GM18907 (cell line): ENCODE data around the gene TTLL5.
"Not testable (repeated sequence)": the region's sequence is repeated elsewhere in the genome, so short reads cannot be mapped to it uniquely, and the experiment has no call there.

Experiments
- ATAC-seq: cut with Tn5 transposase; IDR thresholded peaks from one replicate; pipeline ENCODE4 v1.9.1; 2021; ENCODE audit warnings: mild to moderate bottlenecking, moderate library complexity; ENCODE audit not compliant: unreplicated experiment

TTLL5 gene

GRCh38 chr14:75826599-75826998 is 165.6 kb downstream of the TTLL5 start:
- ATAC-seq: no peak

GRCh38 chr14:75827331-75827730 is 166.3 kb downstream of the TTLL5 start:
- no peak for ATAC-seq

DNA sequence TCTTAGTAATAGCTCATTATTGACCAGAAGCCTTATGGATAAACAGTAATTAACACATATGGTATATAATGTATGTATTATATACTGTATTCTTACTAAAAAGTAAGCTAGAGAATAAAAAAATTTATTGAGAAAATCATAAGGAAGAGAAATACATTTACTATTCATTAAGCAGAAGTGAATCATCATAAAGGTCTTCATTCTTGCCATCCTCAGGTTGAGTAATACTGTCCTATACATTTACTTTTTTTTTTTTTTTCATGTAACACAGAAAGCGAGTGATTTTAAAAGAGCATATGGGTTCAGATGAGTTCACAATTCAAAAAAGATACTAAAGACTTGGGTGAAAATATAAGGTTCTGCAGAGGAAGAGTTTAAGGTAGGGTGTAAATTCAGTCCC is 168.3 kb downstream of the TTLL5 start:
- no peak for ATAC-seq

- ATAC-seq: no peak
Measured at GRCh38 chr14:75831455-75831854, 170.4 kb downstream of the TTLL5 start.

GRCh38 chr14:75831952-75832351 is 170.9 kb downstream of the TTLL5 start:
- ATAC-seq: no peak

- no peak for ATAC-seq
Measured at GRCh38 chr14:75832621-75833297, 171.7 kb downstream of the TTLL5 start.

DNA sequence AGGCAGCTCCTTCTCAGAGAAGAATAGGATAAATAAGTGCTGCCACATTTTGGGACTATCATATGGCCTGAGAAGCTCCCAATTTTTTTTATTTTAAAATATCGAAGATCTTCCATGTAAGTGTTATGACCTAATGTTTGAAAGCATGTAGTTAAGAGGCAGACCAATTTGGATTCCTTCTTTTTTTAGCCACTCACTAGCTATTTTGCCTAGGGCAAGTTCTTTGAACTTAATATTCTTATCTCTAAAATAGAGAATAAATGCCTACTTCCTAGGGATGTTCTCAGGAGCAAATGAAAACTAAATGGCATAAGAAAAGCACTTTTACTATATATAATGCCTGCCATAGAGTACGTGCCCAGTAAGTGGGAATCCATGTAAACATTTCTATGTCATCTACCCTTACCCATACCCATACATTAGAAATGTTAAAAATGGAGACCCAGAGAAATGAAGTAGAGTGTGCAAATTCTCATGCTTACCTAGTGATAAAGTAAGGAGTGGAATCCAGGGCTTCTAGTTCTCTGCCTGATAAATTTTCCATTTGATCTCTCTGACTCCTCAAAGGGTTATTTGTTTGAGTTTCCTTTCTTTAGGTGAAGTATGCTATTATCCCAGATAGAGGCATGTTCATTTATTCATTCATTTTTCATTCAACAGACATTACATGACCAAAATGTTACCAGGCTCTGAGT is 172.4 kb downstream of the TTLL5 start:
- ATAC-seq: no peak

GRCh38 chr14:75835156-75835725 is 174.2 kb downstream of the TTLL5 start:
- no peak for ATAC-seq

- ATAC-seq: no peak
Measured at GRCh38 chr14:75835737-75836136, 174.7 kb downstream of the TTLL5 start.

DNA sequence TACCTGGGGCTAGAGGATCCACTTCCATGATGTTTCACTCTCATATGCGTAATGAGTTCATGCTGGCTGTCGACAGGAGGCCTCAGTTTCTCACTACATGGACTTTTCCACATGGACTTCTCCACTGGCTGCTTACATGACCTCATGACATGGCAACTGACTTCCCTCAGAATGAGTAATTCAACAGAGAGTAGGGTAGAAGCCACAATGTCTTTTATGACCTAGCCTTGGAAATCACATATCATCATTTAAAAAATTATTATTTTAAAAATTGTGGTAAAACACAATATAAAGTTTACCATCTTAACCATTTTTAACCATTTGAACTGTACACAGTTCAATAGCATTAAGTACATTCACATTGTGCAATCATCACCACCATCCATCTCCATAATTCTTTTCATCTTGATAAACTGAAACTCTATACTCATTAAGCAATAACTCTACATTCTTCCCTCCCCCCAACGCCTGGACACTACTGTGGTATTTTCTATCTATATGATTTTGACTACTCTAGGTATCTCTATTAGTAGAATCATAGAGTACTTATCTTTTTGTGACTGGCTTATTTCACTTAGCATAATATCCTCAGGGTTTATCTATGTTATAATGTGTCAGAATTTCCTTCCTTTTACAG is 176.2 kb downstream of the TTLL5 start:
- no peak for ATAC-seq

DNA sequence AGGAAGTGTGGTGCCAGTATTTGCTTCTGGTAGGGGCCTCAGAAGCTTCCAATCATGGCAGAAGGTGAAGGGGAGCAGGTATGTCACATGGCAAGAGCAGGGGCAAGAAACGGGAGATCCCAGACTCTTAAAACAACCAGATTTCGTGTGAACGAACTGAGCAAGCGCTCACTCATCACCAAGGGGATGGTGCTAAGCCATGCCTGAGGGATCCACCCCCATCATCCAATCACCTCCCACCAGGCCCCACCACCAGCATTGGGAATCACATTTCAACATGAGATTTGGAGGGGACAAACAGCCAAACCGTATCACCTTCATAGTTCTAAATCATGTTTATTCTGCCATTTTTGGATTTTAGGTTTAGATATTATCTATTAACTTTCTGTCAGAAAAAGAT is 179.9 kb downstream of the TTLL5 start:
- ATAC-seq: no peak

- no peak for ATAC-seq
Measured at GRCh38 chr14:75842551-75842950, 181.5 kb downstream of the TTLL5 start.

- ATAC-seq: no peak
Measured at GRCh38 chr14:75844486-75844885, 183.4 kb downstream of the TTLL5 start.

- no peak for ATAC-seq
Measured at GRCh38 chr14:75845136-75845804, 184.2 kb downstream of the TTLL5 start.

DNA sequence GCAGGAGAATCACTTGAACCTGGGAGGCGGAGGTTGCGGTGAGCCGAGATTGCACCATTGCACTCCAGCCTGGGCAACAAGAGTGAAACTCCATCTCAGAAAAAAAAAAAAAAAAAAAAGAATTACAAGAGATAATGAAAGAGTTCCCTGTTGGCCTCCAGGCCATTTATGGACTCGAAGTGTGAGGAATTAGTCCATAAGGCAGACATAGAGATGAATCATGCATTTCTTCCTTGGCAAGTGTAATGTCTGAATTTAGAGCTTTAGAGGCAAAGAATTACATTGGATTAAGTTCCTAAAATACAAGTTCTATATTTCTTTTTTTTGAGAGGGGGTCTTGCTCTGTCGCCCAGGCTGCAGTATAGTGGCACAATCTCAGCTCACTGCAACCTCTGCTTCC is 185.6 kb downstream of the TTLL5 start:
- not testable (repeated sequence) for ATAC-seq

DNA sequence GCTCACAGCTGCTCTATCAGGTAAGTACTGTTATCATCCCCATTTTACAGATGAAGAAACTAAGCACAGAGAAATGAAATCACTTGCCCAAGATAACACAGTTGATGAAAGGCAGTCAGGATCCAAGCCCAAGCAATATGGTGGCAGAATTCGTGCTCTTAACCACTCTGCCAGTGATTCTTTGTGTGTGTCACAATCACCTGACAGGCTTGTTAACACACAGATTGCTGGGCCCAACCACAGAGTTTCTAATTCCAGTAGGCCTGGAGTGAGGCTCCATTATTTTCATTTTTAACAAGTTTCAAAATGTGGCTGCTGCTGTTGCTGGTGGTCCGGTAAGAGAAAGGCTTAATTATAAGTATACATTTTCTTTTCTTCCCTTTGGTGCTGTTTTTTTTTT is 186.5 kb downstream of the TTLL5 start:
- ATAC-seq: no peak

DNA sequence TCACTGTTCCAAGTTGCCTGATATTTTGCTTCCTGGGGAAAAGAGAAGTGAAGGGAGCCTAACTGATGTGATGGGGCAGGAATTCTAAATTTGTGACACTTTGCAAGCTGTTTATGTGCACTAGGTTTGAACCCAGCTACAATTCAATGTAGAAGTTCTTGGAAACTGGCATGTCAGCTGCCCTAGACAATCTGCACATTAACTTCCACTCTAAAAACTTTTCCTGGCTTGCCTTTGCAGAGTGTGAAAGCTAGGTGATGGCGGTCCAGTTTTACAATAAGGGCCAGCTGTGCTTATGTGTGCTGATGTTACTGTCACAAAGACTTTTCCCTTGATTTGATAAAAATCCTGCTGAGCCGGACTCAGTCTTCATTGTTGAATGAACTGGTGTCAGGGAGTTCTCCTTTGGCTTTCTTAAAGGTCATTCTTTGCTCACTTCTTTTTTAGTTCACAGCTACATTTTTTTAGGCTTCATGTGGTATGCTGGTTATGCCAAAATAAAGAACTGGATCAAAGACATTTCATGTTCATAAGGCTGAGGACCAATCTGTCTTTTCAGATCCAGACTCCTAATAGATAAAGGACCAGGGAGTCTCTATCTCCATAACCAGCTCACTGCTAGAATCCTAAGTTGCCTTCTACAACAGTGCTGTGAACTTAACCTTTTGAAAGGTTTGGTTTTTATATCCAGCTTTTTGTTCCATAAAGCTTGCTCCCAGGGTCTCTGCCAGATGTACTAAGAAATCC is 187.3 kb downstream of the TTLL5 start:
- ATAC-seq: no peak

GRCh38 chr14:75849300-75849895 is 188.4 kb downstream of the TTLL5 start:
- ATAC-seq: no peak

GRCh38 chr14:75851574-75851866 is 190.5 kb downstream of the TTLL5 start:
- no peak for ATAC-seq

GRCh38 chr14:75854111-75854799 is 193.2 kb downstream of the TTLL5 start:
- no peak for ATAC-seq
